ENCODE measurements around the gene GPATCH1.
A peak's percentile ranks its signal among the peaks of the same experiment; 100 is the strongest.
"Not testable (repeated sequence)": the region's sequence is repeated elsewhere in the genome, so short reads cannot be mapped to it uniquely, and the experiment has no call there.

The GPATCH1 gene

DNA sequence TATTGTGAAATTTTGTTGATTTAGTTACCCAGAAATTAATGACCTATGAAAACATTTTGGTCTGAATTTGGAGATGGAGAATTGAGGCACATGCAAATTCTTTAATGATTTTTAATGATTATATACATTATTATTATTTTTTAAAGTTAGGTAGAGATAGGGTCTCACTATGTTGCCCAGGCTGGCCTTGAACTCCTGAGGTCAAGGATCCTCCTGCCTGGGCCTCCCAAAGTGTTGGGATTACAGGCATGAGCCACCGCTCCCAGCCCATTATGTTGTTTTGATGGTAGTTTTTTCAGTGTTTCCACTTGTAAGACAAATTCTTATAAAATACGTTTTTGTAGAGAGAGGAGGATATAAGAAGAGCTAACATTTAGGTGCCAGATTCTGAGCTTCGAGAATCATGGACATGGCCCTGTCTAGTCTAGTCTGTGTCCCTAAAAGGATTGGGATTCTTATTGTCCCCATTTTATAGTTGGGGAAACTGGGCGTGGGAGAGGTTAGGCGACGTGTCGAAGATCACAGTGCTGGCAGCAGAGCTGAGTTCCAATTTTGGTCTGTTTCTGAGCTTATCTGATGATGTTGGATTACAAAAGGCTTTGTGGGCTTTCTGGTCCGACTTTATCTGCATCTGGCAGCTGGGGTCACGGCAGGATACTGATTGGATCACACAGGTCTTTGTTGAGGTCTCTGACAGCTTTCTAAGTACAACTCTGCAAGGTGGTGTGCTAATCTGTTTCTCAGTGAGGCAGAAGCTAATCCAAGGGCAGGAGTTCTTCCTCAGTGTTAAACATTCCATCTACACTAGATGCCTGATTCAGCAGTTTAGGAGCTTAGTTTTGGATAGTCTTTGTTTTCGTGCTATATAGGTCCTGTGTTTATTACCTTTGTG, 43.5 kb downstream of the GPATCH1 start:
- no peak for DNase-seq

- peak; percentile 63 for DNase-seq
Measured at GRCh38 chr19:33125929-33126388, 45.0 kb downstream of the GPATCH1 start.

GRCh38 chr19:33126712-33127111, 45.7 kb downstream of the GPATCH1 start:
- not testable (repeated sequence) for DNase-seq

DNA sequence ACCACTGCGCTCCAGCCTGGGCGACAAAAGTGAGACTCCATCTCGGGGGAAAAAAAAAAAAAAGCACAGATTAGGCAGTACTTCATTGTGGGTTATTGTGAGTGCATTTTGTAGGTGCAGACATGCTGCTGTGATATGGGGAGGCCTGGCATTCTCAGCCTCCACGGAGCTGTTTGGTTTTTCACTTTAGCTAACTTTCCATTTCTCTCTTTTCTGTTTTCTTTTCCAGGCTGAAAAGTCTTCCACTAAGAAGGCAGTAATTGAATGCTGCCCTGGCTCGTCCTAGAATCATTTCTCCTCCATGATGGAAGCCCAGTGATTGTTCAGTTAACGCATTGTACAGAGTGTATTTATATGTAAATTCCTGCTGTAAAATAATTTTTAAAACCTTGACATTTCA, 48.9 kb downstream of the GPATCH1 start:
- no peak for DNase-seq

DNA sequence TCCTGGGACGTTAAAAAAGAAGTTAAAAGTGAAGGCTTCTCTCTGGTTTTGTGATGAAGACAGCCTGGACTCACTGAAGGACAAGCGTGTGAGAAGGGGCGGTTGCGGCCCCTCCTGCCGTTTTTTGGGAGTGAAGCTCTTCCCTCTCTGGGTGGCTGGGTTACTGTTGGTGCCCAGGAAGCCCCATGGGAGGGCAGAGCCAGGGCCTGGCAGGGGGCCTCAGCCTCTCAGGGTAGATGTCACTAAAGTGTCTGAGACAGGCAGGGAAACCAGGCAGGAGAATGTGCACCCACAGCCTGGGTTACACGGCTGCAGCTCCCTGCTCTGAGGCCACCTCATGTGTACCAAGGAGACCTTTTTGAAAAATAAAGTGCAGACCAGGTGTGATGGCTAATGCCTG, 49.5 kb downstream of the GPATCH1 start:
- DNase-seq: no peak

DNA sequence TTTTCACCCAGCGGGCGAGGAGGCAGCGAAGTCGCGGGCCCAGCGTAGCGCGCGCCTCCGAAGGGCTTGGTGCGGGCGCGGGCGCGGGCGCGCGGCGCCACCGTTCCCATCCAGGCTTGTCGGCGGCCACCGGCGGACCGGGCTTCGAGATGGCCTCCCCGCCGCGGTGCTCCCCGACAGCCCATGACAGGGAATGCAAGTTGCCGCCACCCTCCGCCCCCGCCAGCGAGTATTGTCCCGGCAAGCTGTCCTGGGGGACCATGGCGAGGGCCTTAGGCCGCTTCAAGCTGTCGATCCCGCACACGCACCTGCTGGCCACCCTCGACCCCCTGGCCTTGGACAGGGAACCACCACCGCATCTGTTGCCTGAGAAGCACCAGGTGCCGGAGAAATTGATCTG, 51.0 kb downstream of the GPATCH1 start, which contains the start of gene WDR88:
WDR88 (plus strand) TSS at position 94 of the 400 bp plus-strand sequence; CDS start at position 150, 56 bp downstream.
- DNase-seq: no peak

DNA sequence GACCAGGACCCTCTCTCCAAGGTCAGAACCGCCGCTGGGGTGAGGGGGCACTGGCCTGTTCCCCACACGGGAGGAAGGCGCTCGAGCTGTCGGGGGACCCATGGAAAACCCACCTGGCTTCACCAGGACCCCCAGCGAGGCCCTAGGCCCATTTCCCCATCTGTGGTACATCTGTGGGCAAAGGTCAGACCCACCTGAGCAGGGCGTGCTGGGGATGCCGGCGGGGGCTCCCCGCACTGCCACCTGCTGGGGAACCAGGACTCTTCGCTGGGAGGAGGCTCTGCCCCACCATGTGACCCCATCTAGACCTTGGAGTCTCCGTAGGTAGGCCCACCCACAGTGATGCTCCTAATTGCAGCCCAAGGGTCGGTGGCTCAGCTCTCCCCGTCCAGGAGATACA, 51.4 kb downstream of the GPATCH1 start:
- no peak for DNase-seq

GRCh38 chr19:33133438-33134031, 52.6 kb downstream of the GPATCH1 start:
- no peak for DNase-seq

- DNase-seq: peak; percentile 79
Measured at GRCh38 chr19:33134571-33135041, 53.6 kb downstream of the GPATCH1 start.

- DNase-seq: no peak
Measured at GRCh38 chr19:33139165-33139564, 58.2 kb downstream of the GPATCH1 start.

DNA sequence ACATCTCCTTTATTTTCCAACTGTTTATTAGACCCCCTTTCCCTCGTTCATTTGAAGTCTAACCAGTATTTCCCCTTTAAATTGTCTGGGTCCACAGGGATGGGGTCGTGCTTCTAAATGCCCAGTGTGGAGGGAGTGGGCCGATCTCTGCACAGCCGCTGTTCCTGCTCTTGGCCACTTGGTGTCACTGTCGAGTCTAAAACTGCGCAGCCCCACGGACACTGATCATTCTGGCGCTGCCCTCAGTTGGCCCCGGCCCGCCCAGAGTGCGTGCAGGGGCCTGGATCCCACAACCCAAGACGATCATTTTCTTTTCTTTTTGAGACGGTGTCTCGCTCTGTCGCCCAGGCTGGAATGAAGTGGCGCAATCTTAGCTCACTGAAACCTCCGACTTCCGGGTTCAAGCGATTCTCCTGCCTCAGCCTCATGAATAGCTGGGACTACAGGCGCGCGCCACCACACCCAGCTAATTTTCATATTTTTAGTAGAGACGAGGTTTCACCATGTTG, 63.0 kb downstream of the GPATCH1 start:
- peak; percentile 70 for DNase-seq

DNA sequence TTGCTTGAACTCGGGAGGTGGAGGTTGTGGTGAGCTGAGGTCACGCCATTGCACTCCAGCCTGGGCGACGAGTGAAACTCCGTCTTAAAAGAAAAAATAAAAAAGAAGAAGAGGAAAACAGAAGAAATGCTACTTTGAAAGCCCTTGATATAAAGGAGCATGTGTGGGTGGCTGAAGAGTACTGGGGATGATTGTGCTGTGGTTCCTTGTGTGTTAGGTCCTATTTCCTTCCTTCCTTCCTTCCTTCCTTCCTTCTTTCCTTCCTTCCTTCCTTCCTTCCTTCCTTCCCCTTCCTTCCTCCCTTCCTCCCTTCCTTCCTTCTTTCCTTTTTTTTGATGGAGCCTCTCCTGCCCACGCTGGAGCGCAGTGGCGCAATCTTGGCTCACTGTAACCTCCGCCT, 65.2 kb downstream of the GPATCH1 start:
- no peak for DNase-seq

DNA sequence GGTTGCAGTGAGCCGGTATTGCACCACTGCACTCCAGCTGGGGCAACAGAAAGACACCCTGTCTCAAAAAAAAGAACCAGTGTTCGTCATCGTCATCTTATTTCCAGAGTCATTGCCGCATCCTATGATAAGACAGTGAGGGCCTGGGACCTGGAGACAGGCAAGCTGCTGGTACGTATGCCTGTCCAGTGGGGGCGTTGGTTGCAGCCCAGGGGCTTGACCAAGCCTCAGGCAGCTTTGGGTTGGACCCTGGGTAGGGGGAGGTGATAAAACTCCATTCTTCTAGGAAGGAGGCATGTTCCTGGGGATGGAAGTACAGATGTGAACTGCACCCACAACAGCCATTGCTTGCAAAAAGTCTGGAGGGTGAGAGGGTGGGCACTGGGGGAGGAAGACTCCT, 66.6 kb downstream of the GPATCH1 start:
- DNase-seq: no peak

DNA sequence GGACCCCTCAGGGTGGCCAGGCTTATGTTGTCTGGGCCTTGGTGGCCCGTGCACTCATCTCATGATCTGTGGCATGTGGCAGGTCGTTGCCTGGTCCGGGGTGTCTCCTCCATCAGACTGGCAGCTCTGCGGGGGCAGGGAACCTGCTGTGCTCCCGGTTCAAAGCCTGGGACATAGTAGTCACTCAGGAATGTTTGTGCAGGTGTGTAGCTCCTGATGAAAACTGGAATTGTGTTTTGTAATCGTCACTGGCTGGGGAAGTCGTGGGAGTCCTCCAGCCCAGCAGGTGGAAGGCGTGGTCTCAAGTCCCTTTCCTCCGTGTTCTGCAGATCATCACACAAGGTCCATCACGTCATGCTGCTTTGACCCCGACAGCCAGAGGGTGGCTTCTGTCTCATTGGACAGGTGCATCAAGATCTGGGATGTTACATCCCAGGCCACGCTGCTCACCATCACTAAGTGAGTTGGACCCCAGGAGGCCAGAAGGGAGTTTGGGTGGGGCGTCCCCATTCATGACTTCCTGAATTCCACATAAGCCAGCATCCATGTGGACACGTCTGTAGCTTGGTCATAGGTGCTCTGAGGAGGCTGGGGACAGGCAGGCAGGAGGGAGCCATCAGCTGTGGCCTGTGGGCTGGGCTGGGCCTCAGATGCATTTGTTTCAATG, 70.0 kb downstream of the GPATCH1 start:
- no peak for DNase-seq

DNA sequence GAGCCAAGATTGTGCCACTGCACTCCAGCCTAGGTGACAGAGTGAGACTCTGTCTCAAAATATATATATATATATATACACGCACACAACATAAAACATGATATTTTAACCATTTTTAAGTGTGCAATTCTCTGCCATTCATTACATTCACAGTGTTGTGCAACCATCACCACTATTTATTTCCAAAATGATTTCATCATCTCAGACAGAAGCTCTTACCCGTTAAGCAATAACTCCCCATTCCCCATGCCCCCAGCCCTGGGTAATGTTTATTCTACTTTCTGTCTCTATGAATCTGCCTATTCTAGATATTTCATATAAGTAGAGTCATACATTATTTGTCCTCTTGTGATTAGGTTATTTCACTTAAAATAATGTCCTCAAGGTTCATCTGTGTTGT, 71.2 kb downstream of the GPATCH1 start:
- no peak for DNase-seq

DNA sequence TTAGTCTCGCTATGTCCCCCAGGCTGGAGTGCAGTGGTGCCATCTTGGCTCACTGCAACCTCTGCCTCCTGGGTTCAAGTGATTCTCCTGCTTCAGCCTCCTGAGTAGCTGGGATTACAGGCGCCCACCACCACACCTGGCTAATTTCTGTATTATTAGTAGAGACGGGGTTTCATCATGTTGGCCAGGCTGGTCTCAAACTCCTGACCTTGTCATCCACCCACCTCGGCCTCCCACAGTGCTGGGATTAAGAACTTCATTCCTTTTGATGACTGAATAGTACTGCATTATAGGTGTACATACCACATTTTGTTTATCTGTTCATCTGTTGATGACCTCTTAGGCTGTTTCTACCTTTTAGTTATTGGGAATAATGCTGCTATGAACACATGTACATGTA, 71.6 kb downstream of the GPATCH1 start:
- DNase-seq: not testable (repeated sequence)

- not testable (repeated sequence) for DNase-seq
Measured at GRCh38 chr19:33154313-33154712, 73.3 kb downstream of the GPATCH1 start.

DNA sequence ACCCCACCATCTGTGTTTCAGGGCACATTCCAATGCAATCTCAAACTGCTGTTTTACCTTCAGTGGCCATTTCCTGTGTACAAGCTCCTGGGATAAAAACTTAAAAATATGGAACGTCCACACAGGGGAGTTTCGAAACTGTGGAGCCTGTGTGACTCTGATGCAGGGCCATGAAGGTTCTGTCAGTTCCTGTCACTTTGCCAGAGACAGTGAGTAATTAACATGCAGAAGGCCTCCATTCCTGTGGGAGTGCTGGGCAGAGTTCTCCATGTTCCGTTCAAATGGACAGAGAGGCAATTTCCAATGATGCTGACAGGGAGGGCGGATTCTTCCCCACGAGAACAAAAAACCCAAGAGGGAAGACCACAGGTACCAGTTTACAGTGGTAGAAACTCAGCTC, 75.4 kb downstream of the GPATCH1 start:
- no peak for DNase-seq

DNA sequence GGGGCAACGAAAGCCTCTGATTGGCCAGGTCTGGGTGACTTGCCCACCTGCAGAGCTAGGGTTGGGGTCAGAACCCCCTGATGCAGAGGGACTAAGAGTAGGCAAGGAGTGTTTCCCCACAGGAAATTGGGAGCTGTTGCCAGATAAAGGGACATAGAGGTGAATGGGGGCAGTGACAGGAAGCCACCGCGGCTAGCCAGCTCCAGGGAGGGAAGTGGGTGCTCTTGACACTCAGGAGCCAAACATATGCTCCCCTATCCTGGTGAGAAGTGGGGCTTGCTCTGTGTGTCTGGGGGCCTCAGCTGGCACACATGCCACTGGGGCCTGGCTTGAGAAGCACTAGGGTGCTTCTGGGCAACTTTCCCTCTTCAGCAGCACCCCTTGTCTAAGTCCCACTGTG, 76.9 kb downstream of the GPATCH1 start:
- no peak for DNase-seq

DNA sequence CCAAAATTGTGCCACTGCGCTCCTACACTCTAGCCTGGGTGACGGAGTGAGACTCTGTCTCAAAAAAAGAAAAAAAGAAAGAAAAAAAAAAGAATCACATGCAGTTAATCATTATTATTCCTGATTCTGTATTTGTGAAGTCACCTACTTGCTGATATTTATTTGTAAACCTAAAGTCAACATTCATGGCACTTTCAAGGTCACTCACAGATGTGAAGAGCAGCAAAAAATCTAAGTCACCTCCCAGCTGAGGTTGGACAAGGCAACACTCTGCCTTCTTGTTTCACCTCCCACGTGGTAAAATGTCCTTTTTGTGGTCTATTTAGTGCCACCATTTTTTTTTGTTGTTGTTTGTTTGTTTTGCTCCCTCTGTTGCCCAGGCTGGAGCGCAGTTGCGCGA, 77.4 kb downstream of the GPATCH1 start:
- DNase-seq: no peak

DNA sequence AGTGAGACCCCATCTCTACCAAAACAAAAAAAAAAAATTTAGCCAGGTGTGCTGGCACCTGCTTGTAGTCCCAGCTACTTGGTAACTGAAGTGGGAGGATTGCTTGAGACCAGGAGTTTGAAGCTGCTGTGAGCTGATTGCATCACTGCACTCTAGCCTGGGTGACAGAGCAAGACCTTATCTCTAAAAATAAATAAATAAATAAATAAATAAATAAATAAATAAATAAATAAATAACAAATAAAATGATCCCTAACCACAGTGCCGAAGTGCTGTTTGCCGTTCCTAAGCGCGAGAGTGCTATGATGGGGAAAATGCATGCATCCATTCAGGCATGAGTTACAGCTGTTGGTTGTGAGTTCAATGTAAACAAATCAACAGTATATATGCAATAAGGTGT, 78.2 kb downstream of the GPATCH1 start:
- DNase-seq: no peak

DNA sequence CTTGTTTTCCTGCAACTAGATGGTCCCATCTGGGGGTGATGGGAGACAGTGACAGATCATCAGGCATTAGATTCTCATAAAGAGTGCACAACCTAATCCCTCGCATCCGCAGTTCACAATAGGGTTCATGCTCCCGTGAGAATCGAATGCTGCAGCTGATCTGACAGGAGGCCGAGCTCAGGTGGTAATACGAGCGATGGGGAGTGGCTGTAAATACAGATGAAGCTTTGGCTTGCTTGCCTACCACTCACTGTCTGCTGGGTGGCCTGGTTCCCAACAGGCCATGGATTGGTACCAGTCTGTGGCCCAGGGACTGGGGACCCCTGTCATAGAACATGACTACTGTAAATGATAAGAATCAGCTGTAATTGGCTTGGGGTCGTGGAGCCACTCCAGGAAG, 78.9 kb downstream of the GPATCH1 start:
- DNase-seq: no peak

GRCh38 chr19:33161201-33161600, 80.2 kb downstream of the GPATCH1 start:
- no peak for DNase-seq
